ENCODE measurements around the gene RADX.
A peak's percentile ranks its signal among the peaks of the same experiment; 100 is the strongest.
"Not testable (repeated sequence)": the region's sequence is repeated elsewhere in the genome, so short reads cannot be mapped to it uniquely, and the experiment has no call there.

Gene RADX, protein sequence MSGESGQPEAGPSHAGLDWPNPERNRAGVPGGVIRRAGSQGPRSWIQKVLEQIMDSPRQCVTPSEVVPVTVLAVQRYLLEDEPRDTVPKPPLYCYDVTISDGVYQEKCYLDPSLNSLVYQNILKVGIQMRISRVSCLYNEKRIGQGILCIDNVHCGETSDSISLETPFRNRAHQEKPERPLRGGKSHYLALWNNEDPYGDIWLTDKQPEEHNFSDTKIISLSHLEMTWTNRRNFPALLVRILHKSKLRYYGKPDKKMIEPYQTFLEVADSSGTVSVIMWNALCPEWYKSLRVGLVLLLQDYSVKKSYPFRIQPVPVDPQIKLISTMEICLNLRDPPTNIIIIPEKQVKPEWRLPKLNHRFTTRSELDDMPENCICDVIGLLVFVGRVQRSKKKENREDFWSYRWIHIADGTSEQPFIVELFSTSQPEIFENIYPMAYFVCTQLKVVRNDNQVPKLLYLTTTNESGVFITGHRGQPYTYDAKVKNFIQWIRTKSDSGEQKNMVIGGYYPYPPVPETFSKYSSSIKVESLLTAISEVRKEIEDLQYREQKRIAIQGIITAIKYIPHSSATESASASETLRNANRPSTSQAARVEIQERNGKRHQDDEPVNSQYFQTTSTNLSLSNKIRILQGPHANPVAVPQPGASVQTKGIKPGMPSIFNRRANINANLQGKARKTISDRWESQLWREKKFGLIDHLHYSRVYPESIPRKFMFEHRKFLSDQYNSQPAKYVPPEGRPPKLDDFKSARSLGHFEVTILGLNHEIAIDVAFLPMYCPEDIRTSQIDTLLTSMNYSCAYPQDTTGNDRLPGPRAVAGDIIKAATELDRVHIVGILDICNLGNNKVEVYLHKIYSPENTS

DNA sequence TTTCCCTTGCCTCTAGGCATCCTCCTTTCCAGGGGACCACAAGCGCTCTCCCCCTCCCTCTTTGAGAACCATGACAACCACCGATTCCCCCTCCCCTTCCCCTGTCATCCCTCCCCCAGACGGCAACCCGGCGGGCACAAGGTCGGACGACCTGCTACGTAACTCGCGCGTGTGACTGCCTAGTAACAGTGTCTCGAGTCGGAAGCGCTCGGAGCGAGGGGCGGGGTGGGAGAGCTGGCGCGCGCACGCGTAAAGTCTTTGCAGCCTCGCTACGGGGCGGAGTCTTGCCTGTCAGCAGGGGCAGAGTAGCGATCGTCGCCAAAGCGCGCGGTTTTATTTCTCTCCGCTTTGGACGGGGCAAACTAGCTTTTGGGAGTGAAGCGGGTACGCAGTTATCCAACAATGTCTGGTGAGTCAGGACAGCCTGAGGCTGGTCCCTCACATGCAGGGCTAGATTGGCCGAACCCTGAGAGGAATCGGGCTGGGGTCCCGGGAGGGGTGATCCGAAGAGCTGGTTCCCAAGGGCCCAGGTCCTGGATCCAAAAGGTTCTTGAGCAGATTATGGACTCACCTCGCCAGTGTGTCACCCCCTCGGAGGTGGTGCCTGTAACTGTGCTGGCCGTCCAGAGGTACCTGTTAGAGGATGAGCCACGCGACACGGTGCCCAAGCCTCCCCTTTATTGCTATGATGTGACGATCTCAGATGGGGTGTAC is at the start of gene RADX:
RADX (plus strand) TSS at position 300 of the 714 bp plus-strand sequence; CDS start at position 403, 103 bp downstream.
- DNase-seq, result peak; percentile 92

DNA sequence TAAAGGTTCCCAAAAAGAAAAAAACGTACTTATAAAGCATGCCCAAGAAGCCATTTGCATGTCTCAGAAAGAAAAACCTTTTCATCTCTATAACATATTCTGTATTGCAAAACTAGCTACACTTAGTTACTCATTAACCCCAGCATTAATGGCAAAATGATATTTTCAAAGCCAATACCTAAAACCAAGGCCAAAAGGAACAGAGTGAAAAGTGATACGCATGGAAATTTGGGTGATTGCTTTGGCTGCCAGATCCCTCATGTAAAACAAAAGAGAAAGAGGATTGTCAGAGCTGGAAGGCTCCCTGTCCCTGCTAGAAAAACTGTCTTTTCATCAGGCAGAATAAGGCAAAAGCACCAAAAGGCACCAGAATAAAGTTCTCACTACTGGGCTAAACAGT is 46.8 kb upstream of the RADX start:
- DNase-seq, result no peak

DNA sequence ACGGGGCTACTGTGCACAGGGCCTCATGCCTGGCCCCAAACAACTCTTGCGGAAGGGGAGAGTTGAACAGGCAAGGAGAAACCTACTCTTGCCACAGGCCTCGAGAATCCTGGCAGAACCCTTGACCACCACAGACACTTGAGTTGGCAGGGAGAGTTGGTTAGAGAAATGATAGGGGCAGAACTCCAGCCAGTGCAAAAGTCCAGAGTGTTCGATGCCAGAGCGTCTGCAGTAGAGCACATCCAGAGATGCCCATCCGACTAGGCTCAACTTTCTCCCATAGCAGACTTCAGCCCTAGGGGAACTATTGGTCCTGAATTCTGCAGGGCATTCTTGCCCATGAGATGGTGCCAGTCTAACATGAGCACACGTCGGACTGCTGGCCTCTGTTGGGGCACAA is 45.4 kb upstream of the RADX start:
- DNase-seq, result no peak

DNA sequence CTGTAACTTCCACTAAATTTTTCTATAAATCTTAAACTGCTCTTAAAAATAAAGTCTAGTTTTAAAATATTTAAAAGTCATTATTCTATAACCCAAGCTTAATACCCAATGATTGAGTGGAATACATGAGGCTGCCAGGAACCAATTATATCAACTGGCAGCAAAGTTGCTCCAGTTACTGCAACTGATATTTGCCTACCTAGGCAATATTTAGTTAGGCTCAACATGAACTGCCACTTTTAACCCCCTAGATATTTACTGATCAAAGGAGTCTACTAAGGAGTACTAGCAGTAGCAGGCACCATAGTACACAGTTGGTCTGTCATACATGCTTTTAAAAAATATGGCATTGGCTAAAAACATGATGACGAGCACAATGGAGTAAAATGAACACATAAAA is 29.9 kb upstream of the RADX start:
- DNase-seq, result no peak

DNA sequence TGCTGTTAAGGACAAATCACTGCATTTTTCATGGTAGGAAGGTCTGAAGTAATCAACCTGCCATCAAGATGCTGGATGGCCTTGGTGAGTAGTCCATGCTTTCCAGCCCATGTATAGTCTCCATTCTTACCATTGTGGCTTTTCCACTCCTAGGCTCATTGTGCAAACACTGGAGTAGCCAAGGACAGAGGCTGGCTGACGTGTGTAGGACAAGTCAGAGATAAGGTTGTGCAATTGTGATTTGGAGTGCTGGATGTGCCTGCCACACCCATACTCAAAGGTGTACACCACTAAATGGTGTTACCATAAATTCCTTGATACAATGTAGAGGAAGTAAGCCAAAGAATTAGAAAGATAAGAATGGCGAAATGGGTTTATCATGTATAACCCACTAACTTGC is 26.3 kb upstream of the RADX start:
- no peak for DNase-seq

DNA sequence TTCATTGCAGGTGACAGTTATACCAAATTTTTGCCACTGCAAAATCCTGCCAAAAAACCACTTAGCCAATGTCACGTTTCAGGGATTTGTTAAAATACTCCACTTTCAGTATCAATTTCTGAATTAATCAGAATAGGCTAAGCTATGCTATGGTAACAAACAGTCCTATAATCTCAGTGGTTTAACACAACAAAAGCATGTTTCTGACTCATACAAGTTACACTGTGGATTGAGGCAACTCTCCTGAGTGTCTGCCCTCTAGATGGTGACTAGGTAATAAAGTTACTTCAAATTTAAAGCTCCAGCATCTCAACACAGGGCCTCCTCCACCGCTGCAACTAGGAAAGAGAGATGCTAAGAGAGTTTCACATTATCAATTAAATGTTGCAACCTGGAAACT is 23.0 kb upstream of the RADX start:
- DNase-seq, result no peak

DNA sequence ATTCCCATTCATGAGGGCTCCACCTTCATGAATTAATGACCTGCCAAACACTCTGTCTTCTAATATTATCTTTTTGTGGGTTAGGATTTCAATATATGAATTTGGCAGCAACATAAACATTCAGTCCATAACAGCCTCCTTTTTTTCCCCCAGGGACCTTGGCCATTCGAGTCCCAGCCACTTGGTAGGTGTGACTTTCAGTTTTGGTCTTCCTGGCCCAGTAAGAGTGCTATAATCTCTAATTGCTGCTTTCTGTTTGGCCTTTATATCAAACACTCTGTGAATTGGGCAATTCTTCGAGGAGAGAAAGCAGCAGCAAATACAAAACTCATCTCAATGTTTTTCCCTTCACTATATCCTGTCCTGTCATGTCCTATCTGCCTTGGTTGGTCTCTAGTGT is 12.4 kb upstream of the RADX start:
- DNase-seq, result no peak

DNA sequence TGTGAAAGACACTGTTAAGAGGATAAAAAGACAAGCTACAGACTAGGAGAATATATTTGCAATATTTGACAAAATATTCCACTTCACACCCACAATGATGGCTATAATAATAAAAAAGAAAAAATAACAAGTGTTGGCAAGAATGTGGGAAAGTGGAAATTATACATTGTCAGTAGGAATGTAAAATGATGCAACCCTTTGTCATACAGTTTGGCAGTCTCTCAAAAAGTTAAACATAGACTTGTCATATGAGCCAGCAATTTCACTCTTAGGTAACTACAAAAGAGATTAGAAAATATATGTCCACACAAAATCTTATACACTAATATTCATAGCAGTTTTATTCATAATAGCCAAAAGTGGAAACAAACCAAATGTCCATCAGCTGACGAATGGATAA is 5.2 kb upstream of the RADX start:
- DNase-seq, result no peak

DNA sequence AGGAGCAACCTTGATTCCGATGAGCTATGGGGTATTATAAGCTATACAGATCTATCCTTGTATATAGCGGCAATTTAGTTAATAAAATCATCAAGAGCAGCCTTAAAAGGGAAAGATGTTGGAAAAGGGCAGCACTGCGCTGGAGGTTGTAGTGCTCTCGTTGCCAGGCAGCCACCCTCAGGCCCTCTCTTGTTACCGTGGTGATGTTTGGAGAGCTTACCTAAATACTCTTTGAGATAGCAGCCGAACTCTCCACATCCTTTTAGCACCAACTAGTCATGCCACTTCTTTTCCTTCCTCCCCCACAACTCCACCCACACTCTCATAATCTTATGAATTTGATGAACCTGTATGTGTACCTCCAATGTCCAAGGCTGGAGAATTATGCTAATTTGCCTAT is 3.8 kb upstream of the RADX start:
- DNase-seq, result peak; percentile 66

DNA sequence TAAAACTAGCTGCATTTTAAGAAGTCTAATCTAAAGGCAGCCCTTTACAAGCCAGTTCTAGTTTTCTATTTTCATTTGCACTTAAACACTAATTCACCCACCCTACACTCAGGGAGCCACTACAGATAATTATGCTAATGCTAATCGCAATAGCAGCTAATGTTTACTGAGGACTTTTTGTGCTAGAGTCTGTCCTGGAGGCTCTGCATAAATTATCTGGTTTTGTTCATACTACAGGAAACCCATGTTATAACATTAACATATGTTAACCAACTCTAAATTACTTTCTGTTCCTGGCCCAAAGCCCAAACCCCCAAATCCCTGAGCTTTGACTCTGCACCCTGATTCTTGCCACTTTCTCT is 480 bp upstream of the RADX start:
- peak; percentile 34 for DNase-seq

DNA sequence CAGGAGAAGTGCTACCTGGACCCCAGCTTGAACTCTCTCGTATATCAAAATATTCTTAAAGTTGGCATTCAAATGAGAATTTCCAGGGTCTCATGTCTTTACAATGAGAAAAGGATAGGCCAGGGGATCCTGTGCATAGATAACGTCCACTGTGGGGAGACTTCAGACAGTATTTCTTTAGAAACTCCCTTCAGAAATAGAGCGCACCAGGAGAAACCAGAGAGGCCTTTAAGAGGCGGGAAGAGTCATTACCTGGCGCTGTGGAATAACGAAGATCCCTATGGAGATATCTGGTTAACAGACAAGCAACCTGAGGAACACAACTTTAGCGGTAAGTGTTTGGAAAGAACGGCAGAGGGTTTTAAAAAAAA is 600 bp downstream of the RADX start:
- no peak for DNase-seq

DNA sequence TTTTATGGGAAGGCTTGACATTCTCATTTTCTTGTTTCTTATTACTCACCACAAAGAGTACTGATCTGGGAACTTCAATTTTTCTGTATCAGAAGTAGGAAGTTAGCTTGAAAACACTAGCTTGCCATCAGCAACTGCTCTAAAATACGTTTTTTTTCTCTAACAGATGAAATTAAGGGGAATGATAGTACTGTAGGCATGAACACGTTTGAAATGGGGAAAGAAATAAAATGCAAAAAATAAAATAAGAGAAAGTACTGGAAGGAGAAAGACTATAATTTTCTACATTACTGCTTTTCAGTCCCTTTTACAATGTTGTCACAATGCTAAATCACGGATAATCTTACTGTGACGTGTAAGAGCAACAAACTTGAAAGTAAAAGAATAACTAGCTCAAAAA is 1.5 kb downstream of the RADX start:
- DNase-seq, result no peak

DNA sequence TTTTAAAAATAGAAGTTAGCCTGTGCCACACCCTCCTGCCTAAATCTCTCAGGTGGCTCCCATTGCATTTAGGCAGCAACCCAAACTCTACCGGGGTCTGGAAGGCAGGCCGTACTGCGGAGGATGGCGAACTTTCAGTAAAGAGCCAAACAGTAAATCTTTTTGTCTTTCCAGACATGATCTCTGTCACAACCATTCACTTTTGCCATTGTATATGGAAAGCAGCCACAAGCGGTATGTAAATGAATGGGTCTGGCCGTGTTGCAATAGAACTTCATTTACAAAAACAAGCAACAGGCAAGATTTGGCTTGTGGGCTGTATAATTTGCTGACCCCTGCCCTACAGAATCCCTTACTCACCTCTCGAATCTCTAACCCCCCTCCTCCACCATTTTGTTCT is 3.3 kb downstream of the RADX start:
- DNase-seq, result no peak

DNA sequence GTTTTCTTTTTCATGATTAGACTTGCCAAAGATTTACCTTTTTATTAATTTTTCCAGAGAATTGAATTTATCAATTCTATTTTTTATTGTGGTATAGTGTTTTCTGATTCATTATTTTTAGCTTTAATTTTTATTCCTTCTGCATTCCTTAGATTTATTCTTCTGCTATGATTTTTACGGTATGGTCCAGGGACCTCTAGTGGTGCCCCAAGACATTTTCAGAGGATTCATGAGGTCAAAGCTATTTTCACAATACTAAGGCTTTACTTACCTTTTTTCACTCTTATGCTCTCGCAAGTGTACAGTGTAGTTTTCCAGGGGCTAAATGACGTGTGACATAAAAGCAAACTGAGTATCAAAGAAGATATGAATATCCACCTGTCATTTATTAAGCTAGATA is 8.0 kb downstream of the RADX start:
- DNase-seq, result no peak

DNA sequence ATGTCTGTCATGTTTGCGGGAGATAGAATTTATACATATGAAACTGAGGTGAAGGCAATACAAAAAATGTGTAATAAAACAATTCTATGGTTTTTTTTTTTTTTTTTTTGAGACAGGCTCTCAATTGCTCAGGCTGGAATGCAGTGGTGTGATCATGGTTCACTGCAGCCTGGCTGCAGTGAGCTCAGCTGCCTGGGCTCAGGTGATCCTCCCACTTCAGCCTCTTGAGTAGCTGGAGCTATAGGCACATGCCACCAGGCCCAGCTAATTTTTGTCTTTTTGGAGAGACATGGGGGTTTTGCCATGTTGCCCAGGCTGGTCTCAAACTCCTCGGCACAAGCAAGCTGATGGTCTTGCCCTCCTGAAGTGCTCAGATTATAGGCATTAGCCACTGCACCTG is 10.1 kb downstream of the RADX start:
- no peak for DNase-seq

DNA sequence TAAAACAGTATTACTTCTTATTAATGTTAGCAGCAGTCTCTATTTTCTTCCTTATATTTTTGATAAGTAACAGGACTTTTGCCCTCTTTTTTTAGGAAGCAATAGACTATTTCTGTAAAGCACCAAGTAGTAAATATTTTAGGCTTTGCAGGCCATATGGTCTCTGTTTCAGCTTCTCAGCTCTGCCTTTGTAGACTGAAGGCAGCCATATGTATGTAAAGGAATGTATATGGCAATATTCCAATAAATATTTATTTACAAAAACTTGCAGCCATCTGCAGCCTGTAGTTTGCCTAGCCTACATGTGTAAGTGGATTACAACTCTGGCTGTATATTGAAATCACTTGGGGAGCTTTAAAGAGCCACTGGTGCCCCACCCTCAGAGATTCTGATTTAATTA is 15.0 kb downstream of the RADX start:
- DNase-seq, result no peak

DNA sequence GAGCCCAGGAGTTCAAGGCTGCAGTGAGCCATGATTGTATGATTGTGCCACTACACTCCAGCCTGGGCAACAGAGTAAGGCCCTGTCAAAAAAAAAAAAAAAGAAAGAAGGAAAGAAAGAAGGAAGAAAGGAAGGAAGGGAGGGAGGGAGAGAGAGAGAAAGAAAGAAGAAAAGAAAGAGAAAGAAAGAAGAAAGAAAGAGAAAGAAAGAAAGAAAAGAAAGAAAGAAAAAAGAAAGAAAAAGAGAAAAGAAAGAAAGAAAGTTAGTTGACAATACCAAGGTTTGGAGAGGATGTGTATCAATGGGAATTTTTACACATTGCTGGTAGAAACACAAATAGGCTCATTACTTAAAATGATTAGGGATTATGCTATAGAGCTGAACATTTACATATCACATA is 19.8 kb downstream of the RADX start:
- DNase-seq, result no peak

DNA sequence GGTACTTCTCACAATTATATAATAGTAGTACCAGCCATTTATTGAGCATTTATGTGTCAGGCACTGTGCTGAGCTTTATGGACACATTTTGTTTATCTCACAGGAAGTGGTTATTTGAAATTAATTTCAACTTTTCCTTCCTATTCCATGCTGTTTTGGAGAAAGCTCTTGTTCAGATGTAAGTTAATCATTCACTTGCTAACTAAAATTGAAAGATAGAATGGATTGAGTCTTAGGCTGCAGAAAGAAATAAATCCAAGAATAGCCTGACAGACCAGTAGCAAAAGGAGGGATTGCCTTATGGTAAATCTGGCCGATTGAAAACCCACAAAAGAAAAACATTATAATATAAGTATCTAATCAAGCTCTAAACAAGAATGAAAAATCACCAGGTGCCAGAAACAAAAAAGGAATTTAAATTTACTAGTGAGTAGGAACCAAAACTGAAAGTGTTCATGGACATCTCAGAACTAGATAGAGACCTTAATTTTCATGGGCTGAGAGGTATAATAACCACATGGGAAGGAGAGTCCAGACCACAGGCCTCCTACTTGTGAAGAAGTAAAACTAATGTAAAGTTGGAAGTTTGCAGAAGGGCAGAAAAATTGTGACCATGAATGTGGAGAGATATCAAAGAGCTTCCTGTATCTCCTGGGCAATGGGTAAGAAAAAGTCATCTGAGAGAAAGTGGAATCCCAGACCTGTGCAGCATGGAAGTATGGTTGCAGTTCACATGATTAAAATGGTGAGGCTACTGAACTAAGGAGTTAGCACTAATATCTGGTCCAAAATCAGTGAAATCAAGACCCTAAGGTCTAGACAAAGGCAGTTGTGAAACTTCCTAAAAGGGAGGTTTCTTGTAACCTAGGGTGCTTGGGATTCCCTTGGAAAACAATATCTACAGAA is 38.0 kb downstream of the RADX start:
- DNase-seq, result no peak

DNA sequence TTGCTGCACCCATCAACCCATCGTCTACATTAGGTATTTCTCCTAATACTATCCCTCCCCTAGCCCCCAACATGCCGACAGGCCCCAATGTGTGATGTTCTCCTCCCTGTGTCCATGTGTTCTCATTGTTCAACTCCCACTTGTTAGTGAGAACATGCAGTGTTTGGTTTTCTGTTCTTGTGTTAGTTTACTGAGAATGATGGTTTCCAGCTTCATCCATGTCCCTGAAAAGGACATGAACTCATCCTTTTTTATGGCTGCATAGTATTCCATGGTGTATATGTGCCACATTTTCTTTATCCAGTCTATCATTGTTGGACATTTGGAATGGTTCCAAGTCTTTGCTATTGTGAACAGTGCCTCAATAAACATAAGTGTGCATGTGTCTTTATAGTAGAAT is 41.8 kb downstream of the RADX start:
- not testable (repeated sequence) for DNase-seq

DNA sequence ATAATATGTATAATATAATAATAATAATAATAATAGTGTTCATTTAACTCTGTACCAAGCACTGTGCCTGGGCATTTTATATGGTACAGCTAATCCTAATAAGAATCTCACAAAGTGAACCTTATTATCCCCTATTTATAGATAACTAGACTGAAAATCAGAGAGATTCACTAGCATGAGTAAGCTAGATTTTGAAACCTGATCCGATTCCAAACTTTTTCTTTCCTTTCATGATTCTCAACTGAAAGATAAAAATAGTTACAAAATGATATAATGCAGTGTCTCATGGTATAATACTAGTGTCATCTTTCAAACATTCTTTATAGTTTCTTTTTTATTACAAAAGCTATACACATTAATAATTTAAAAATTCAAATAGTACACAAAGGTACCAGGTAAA is 58.9 kb downstream of the RADX start:
- no peak for DNase-seq

DNA sequence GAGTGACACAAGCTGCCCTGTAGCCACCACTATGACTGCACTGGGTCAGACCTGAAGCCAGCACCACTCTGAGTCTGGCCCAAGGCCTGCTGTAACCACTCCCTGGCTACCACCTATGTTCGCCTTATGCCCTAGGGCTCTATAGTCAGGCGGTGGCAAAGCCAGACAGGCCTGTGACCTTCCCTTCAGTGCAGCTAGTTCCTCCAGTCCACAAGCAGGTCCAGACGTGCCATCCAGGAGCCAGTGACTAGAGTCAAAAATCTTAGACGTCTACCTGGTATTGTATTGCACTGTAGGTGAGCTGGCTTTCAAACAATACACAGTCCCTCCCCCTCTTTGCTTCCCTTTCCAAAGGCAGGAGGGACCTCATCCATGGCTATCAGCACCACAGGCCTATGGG is 60.7 kb downstream of the RADX start:
- DNase-seq, result no peak

DNA sequence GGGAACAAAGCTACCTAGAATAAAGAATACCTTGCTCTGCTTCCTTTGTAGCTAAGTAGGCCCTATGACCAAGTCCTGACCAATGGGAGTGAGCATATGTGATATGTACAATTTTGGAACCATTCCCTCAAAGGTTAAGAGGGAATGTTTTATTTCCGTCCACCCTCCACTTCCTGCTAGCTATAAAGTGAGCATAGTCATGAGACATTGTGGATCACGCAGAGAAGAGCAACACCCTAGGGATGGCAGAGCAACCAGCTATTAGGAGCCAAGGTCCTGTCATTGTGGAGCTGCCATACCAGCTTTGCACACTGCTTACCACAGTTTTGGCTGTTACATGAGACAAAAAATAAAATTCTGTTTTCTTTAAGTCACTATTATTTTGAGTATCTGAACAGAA is 68.9 kb downstream of the RADX start:
- no peak for DNase-seq

DNA sequence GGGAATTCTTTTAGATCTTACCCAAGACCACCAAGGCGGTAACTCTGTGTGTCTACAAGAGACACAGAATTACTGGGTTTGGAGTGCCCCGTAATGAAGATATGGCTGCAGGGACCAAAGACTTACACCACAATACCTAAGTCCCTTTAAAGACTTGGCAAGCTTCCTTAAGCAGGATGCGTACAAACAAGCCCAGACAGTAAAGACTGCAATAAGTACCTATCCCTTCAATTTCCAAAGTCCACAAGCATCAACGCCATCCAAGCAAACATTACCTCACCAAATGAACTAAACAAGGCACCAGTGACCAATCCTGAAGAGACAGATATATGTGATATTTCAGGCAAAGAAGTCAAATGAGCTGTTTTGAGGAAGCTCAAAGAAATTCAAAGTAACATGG is 72.4 kb downstream of the RADX start:
- no peak for DNase-seq
